Prostate gland (tissue), 2 donors: ENCODE measurements around the gene INTS2. TPM values are rescaled to one million over a fixed set of nuclear protein-coding genes. Genes with fewer than 3 reads are reported as not detected.

Source experiments
- DNase-seq: peaks from one replicate; pipeline ENCODE4 v3.0.0-alpha.2; 2019; ENCODE audit warnings: low spot score
- H3K27ac ChIP-seq, 2 donors: fragments of 200-600 bp; sonication (generic); 2 replicates each; pipeline ENCODE4 v1.5.1; 2017 to 2019
- H3K27me3 ChIP-seq: fragments of 200-600 bp; sonication (generic); replicated peaks from 2 replicates; pipeline ENCODE4 v1.5.1; 2019; ENCODE audit not compliant: insufficient read depth
- H3K36me3 ChIP-seq, 2 donors: fragments of 200-600 bp; sonication (generic); 1 replicate in 1 of 2; 2 replicates in 1 of 2; pipeline versions ENCODE4 v1.5.1 to v1.8.1; 2017 to 2019
- H3K4me1 ChIP-seq: fragments of 200-600 bp; sonication (generic); replicated peaks from 2 replicates; pipeline ENCODE4 v1.5.1; 2019
- H3K4me3 ChIP-seq, 2 donors: fragments of 200-600 bp; sonication (generic); 2 replicates each; pipeline ENCODE4 v1.5.1; 2017 to 2019
- H3K9me3 ChIP-seq: fragments of 200-600 bp; sonication (generic); 2 replicates; pipeline ENCODE4 v1.5.1; 2017
- POLR2A ChIP-seq: fragments of 450-650 bp; IDR thresholded peaks from one replicate; pipeline ENCODE4 v1.6.1; 2016; ENCODE audit warnings: antibody characterized with exemption, mild to moderate bottlenecking
- POLR2AphosphoS5 ChIP-seq: sonication (generic); formaldehyde crosslinking; IDR thresholded peaks from one replicate; pipeline ENCODE4 v1.6.1; 2017; ENCODE audit warnings: antibody characterized with exemption
- WGBS: methylation state at CpG from one replicate; pipeline ENCODE4 v1.1.5; 2018; 5-methylcytosine and 5-hydroxymethylcytosine counted together
- intact Hi-C: fragments of 100-400 bp; cut with DNase I; formaldehyde crosslinking; loops from one replicate; pipeline ENCODE4 v1.14.2; 2022
- small RNA-seq, 2 donors: library from RNA; depleted of rRNA; stranded (forward); fragments of <200 nt; gene quantifications; one replicate each; pipeline ENCODE3, GENCODE V24; 2016
- total RNA-seq, 2 donors: library from RNA; depleted of rRNA; stranded (reverse); fragments of >200 nt; gene quantifications; one replicate each; pipeline ENCODE4 v1.1.0, GENCODE V29; 2016
- TF ChIP-seq, protein P1 (sequence below), 4 experiments: fragments of 200-600 bp in 2 of 4; fragments of 450-650 bp in 2 of 4; sonication (generic) in 2 of 4; IDR thresholded peaks; 1 replicate in 3 of 4; 2 replicates in 1 of 4; pipeline ENCODE4 v1.5.1; 2016 to 2019; ENCODE audit warnings: antibody characterized with exemption in 4 of 4, mild to moderate bottlenecking in 2 of 4, moderate library complexity in 2 of 4

INTS2 gene
- total RNA-seq, 2 donors from 2014 or later: 11.7 to 21.9 TPM

DNA sequence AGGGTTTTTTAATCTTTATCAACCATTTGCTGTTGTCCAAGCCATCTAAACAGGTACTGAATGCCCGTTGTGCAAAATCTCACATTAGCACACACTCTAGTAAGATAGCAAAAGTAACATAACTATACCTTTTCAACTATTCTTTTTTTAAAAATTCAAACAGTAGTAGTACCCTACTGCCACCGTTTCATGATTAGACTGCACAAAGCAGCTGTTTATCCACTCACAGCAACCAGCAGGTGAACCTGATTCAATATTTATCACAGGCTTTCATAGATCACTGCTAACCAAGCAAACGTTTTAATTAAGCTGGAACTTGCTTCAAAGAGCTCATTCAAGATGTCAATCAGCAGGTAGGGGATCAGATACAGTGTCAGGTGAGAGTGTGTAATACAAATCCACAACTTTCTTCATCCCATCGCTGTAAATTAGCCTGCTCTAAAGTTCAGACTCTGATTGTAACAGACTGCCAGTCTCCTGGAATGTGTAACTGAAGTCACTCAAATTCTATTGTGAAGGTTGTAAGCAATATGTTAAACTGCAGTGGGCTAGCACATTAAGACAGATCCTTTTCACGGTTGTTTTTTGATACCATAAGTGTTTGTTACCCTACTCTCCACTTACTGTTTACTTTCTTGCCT lies 111.8 kb downstream of the INTS2 start:
- DNase-seq: no peak
- TF ChIP-seq POLR2AphosphoS5 (no peak), POLR2A (no peak)
- TF ChIP-seq, protein P1, sequence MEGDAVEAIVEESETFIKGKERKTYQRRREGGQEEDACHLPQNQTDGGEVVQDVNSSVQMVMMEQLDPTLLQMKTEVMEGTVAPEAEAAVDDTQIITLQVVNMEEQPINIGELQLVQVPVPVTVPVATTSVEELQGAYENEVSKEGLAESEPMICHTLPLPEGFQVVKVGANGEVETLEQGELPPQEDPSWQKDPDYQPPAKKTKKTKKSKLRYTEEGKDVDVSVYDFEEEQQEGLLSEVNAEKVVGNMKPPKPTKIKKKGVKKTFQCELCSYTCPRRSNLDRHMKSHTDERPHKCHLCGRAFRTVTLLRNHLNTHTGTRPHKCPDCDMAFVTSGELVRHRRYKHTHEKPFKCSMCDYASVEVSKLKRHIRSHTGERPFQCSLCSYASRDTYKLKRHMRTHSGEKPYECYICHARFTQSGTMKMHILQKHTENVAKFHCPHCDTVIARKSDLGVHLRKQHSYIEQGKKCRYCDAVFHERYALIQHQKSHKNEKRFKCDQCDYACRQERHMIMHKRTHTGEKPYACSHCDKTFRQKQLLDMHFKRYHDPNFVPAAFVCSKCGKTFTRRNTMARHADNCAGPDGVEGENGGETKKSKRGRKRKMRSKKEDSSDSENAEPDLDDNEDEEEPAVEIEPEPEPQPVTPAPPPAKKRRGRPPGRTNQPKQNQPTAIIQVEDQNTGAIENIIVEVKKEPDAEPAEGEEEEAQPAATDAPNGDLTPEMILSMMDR (IDR thresholded peaks at IDR 0.05): no peak
- Histone ChIP-seq H3K27ac (no peak overlapping the region), H3K9me3 (no peaks in the 10 kb centered on the region), H3K4me1 (no peaks in the 10 kb centered on the region), H3K4me3 (no peak overlapping the region), H3K36me3 (no peaks in the 10 kb centered on the region), H3K27me3 (no peaks in the 10 kb centered on the region)
- intact Hi-C loops: no loop called here
- 50% methylated on average over 5 of the region's 5 CpGs for WGBS

Small RNA genes within 50 kb of the gene (small RNA-seq; reads per million reads assigned to genes)
- 0 reads per million in 2 donors for gene RF00019

Other genes with a start within 250 kb of the INTS2 start
- 1 to 10 TPM; 1.3 to 3.9 TPM for gene BRIP1, start 64.5 kb downstream of the INTS2 start, total RNA-seq
- gene MED13, start 137.3 kb upstream of the INTS2 start, total RNA-seq: 10 to 100 TPM; 45.4 to 72.1 TPM